Trophoblast cell (in vitro differentiated cells and primary cell): ENCODE results near the gene FAM114A1.

Experiments
- DNase-seq, 2 donors: peaks; one replicate each; pipeline ENCODE4 v3.0.0-alpha.2; 2016
- H2AFZ ChIP-seq: 2 replicates; pipeline ENCODE4 v1.6.1; 2013; ENCODE audit warnings: low read length, moderate library complexity, mild to moderate bottlenecking; ENCODE audit not compliant: insufficient read depth, poor library complexity
- H2AK5ac ChIP-seq: 2 replicates; pipeline ENCODE4 v1.6.1; 2013; ENCODE audit warnings: mild to moderate bottlenecking, low read length
- H2BK120ac ChIP-seq: 2 replicates; pipeline ENCODE4 v1.6.1; 2013; ENCODE audit warnings: low read length, mild to moderate bottlenecking, moderate library complexity; ENCODE audit not compliant: insufficient read depth, poor library complexity
- H2BK12ac ChIP-seq: 2 replicates; pipeline ENCODE4 v1.6.1; 2013; ENCODE audit warnings: mild to moderate bottlenecking, low read length, moderate library complexity
- H2BK5ac ChIP-seq: 2 replicates; pipeline ENCODE4 v1.6.1; 2013; ENCODE audit warnings: low read length, low read depth, moderate library complexity, mild to moderate bottlenecking; ENCODE audit not compliant: poor library complexity
- H3K14ac ChIP-seq: 2 replicates; pipeline ENCODE4 v1.6.1; 2013; ENCODE audit warnings: mild to moderate bottlenecking, low read length
- H3K18ac ChIP-seq: 2 replicates; pipeline ENCODE4 v1.6.1; 2013; ENCODE audit warnings: mild to moderate bottlenecking, low read length
- H3K23ac ChIP-seq: 2 replicates; pipeline ENCODE4 v1.6.1; 2013; ENCODE audit warnings: low read length
- H3K27ac ChIP-seq: 2 replicates; pipeline ENCODE4 v1.5.1; 2013; ENCODE audit warnings: low read depth, mild to moderate bottlenecking, inconsistent platforms, low read length, moderate library complexity
- H3K27me3 ChIP-seq: 2 replicates; pipeline ENCODE4 v1.6.1; 2013; ENCODE audit warnings: inconsistent platforms, mild to moderate bottlenecking, low read length, moderate library complexity; ENCODE audit not compliant: insufficient read depth
- H3K36me3 ChIP-seq, 2 experiments: 1 replicate in 1 of 2; 2 replicates in 1 of 2; pipeline ENCODE4 v1.6.1; 2013; ENCODE audit warnings: low read length in 2 of 2, mild to moderate bottlenecking in 2 of 2, moderate library complexity in 1 of 2; ENCODE audit not compliant: insufficient read depth in 2 of 2, control insufficient read depth in 1 of 2
- H3K4ac ChIP-seq: 2 replicates; pipeline ENCODE4 v1.6.1; 2013; ENCODE audit warnings: low read depth, mild to moderate bottlenecking, low read length, moderate library complexity
- H3K4me1 ChIP-seq, 2 experiments: 1 replicate in 1 of 2; 2 replicates in 1 of 2; pipeline ENCODE4 v1.6.1; 2013; ENCODE audit warnings: low read length in 2 of 2, mild to moderate bottlenecking in 2 of 2, moderate library complexity in 1 of 2; ENCODE audit not compliant: insufficient read depth in 2 of 2, control insufficient read depth in 1 of 2
- H3K4me2 ChIP-seq: 2 replicates; pipeline ENCODE4 v1.6.1; 2013; ENCODE audit warnings: inconsistent platforms, mild to moderate bottlenecking, low read length, moderate library complexity
- H3K4me3 ChIP-seq: 2 replicates; pipeline ENCODE4 v1.5.1; 2013; ENCODE audit warnings: mild to moderate bottlenecking, low read depth, low read length, inconsistent platforms
- H3K79me1 ChIP-seq: one replicate; pipeline ENCODE4 v1.6.1; 2013; ENCODE audit warnings: low read length
- H3K79me2 ChIP-seq: 2 replicates; pipeline ENCODE4 v1.6.1; 2013; ENCODE audit warnings: low read length, mild to moderate bottlenecking; ENCODE audit not compliant: control insufficient read depth, insufficient read depth, poor library complexity
- H3K9ac ChIP-seq: 2 replicates; pipeline ENCODE4 v1.6.1; 2013; ENCODE audit warnings: mild to moderate bottlenecking, low read length
- H3K9me3 ChIP-seq: 2 replicates; pipeline ENCODE4 v1.6.1; 2013; ENCODE audit warnings: low read depth, mild to moderate bottlenecking, control low read depth, inconsistent platforms, low read length; ENCODE audit not compliant: insufficient read depth
- H4K12ac ChIP-seq: 2 replicates; pipeline ENCODE4 v1.6.1; 2013; ENCODE audit warnings: low read depth, mild to moderate bottlenecking, low read length, moderate library complexity
- H4K8ac ChIP-seq: 2 replicates; pipeline ENCODE4 v1.6.1; 2013; ENCODE audit warnings: low read depth, mild to moderate bottlenecking, low read length, moderate library complexity
- H4K91ac ChIP-seq: one replicate; pipeline ENCODE4 v1.6.1; 2013; ENCODE audit warnings: low read depth, mild to moderate bottlenecking, low read length, moderate library complexity
- WGBS: extraction: QIAGEN DNeasy Blood & Tissue Kit; methylation state at CpG from one replicate; pipeline ENCODE4 v1.1.7; 2013; ENCODE audit warnings: missing lambda C conversion rate; ENCODE audit not compliant: insufficient read length, insufficient coverage; ENCODE audit errors: extremely low coverage; 5-methylcytosine and 5-hydroxymethylcytosine counted together

The FAM114A1 gene

DNA sequence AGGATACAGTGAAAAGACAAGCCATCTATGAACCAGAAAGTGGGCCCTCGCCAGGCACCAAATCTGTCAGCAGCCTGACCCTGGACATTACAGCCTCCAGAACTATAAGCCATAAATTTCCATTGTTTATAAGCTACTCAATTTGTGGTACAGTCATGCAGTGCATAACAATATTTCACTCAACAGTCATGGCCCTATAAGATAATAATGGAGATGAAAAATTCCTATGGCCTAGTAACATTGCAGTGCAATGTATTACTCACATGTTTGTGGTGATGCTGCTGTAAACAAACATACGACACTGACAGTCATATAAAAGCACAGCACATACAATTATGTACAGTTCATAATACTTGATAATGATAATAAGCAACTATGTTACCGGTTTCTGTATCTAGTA lies 45.9 kb upstream of the FAM114A1 start:
- H3K4me2 ChIP-seq = no peak overlapping the region
- no peak overlapping the region for H4K12ac ChIP-seq
- peaks cover 5 to 6% of the 10 kb centered on the region in 2 experiments for H3K4me1 ChIP-seq
- no peak overlapping the region for H3K4ac ChIP-seq
- H4K91ac ChIP-seq = no peak overlapping the region
- no peaks in the 10 kb centered on the region for H3K79me1 ChIP-seq
- no peak for DNase-seq
- H3K4me3 ChIP-seq = no peak overlapping the region
- H3K23ac ChIP-seq = no peak overlapping the region
- H3K9me3 ChIP-seq = peaks cover 4% of the 10 kb centered on the region
- H3K79me2 ChIP-seq = no peaks in the 10 kb centered on the region
- H2BK5ac ChIP-seq = no peak overlapping the region
- H3K14ac ChIP-seq = no peak overlapping the region
- H2AK5ac ChIP-seq = no peak overlapping the region
- no peak overlapping the region for H3K9ac ChIP-seq
- H2AFZ ChIP-seq = no peak overlapping the region
- no peak overlapping the region for H2BK12ac ChIP-seq
- H2BK120ac ChIP-seq = no peak overlapping the region
- no peak overlapping the region for H3K18ac ChIP-seq
- WGBS = no CpG with 5 or more reads among the region's 3 CpGs
- no peaks in the 10 kb centered on the region for H3K27me3 ChIP-seq
- no peak overlapping the region for H3K27ac ChIP-seq
- no peak overlapping the region for H4K8ac ChIP-seq
- H3K36me3 ChIP-seq = no peaks in the 10 kb centered on the region

GRCh38 chr4:38822748-38823303 lies 44.8 kb upstream of the FAM114A1 start:
- no peak overlapping the region for H4K91ac ChIP-seq
- WGBS = no CpG with 5 or more reads among the region's 5 CpGs
- H3K27ac ChIP-seq = no peak overlapping the region
- no peaks in the 10 kb centered on the region for H3K36me3 ChIP-seq
- H3K9me3 ChIP-seq = peaks cover 4% of the 10 kb centered on the region
- no peak overlapping the region for H2BK12ac ChIP-seq
- H3K4me3 ChIP-seq = no peak overlapping the region
- H3K18ac ChIP-seq = no peak overlapping the region
- H2AFZ ChIP-seq = no peak overlapping the region
- H3K79me2 ChIP-seq = no peaks in the 10 kb centered on the region
- no peak overlapping the region for H4K12ac ChIP-seq
- H4K8ac ChIP-seq = no peak overlapping the region
- no peak overlapping the region for H2BK120ac ChIP-seq
- H3K27me3 ChIP-seq = no peaks in the 10 kb centered on the region
- no peak overlapping the region for H3K23ac ChIP-seq
- no peak overlapping the region for H3K4me2 ChIP-seq
- H3K14ac ChIP-seq = no peak overlapping the region
- H3K79me1 ChIP-seq = no peaks in the 10 kb centered on the region
- no peak overlapping the region for H2BK5ac ChIP-seq
- no peak overlapping the region for H3K4ac ChIP-seq
- no peak overlapping the region for H3K9ac ChIP-seq
- DNase-seq = no peak
- H2AK5ac ChIP-seq = no peak overlapping the region
- H3K4me1 ChIP-seq = peaks cover 5 to 6% of the 10 kb centered on the region in 2 experiments

DNA sequence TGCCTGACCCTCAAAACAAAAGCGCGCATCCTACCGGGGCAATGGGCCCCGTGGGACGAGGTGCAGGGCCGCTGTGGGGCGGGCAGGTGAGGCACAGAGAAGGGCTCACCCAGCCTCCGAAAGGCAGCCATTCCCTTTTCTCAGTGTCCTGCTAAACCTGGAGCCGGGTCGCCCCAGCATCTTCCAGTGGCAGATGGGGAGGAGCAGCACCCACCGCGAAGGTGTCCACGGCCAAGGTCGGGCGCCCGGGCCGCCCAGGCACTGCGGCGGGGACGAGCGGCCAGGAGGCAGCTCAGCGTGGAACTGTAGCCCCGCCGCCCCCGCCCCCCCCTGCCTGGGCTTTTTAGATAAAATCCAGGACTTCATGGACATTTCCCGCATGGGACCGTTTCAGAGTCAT lies 43.8 kb upstream of the FAM114A1 start:
- no peak for DNase-seq
- peaks cover 2 to 3% of the 10 kb centered on the region in 2 experiments for H3K4me1 ChIP-seq
- H3K27me3 ChIP-seq = no peaks in the 10 kb centered on the region
- H2AFZ ChIP-seq = no peak overlapping the region
- no peak overlapping the region for H4K12ac ChIP-seq
- H3K79me1 ChIP-seq = no peaks in the 10 kb centered on the region
- H2BK12ac ChIP-seq = no peak overlapping the region
- no peak overlapping the region for H3K4me3 ChIP-seq
- WGBS = no CpG with 5 or more reads among the region's 27 CpGs
- H2AK5ac ChIP-seq = no peak overlapping the region
- H3K79me2 ChIP-seq = no peaks in the 10 kb centered on the region
- H4K91ac ChIP-seq = no peak overlapping the region
- no peak overlapping the region for H3K23ac ChIP-seq
- H3K9ac ChIP-seq = no peak overlapping the region
- H2BK5ac ChIP-seq = no peak overlapping the region
- H3K4me2 ChIP-seq = no peak overlapping the region
- peaks cover 3% of the 10 kb centered on the region for H3K9me3 ChIP-seq
- no peak overlapping the region for H3K14ac ChIP-seq
- no peak overlapping the region for H3K18ac ChIP-seq
- H2BK120ac ChIP-seq = no peak overlapping the region
- no peak overlapping the region for H3K4ac ChIP-seq
- H3K27ac ChIP-seq = no peak overlapping the region
- no peaks in the 10 kb centered on the region for H3K36me3 ChIP-seq
- no peak overlapping the region for H4K8ac ChIP-seq

GRCh38 chr4:38829237-38829636 lies 38.4 kb upstream of the FAM114A1 start:
- no peak overlapping the region for H2BK12ac ChIP-seq
- no peak overlapping the region for H2BK5ac ChIP-seq
- H3K9me3 ChIP-seq = peaks cover 4% of the 10 kb centered on the region
- no peaks in the 10 kb centered on the region for H3K36me3 ChIP-seq
- H4K91ac ChIP-seq = no peak overlapping the region
- H3K4me1 ChIP-seq = no peaks in the 10 kb centered on the region
- H4K12ac ChIP-seq = no peak overlapping the region
- no peak overlapping the region for H3K4me3 ChIP-seq
- no peak overlapping the region for H2BK120ac ChIP-seq
- no peak overlapping the region for H2AK5ac ChIP-seq
- no peak overlapping the region for H3K27ac ChIP-seq
- no peaks in the 10 kb centered on the region for H3K27me3 ChIP-seq
- no peak overlapping the region for H2AFZ ChIP-seq
- no peaks in the 10 kb centered on the region for H3K79me1 ChIP-seq
- H3K4me2 ChIP-seq = no peak overlapping the region
- no peak overlapping the region for H3K14ac ChIP-seq
- no peak overlapping the region for H3K18ac ChIP-seq
- no peak overlapping the region for H3K9ac ChIP-seq
- H4K8ac ChIP-seq = no peak overlapping the region
- no peak overlapping the region for H3K23ac ChIP-seq
- no peak overlapping the region for H3K4ac ChIP-seq
- no peak for DNase-seq
- no CpG with 5 or more reads among the region's 5 CpGs for WGBS
- no peaks in the 10 kb centered on the region for H3K79me2 ChIP-seq
